Astrocyte of the spinal cord (primary cell): ENCODE data around the gene RANGAP1.

Experiments used
- DNase-seq: peaks from one replicate; pipeline ENCODE4 v3.0.0; 2011; ENCODE audit warnings: low read depth, low spot score
- H3K4me3 ChIP-seq: 2 replicates; pipeline ENCODE4 v1.5.1; 2011; ENCODE audit warnings: low read depth, mild to moderate bottlenecking, low read length, moderate library complexity
- in situ Hi-C: cut with HindIII; loops from 2 replicates; pipeline ENCODE4 v1.10.0; 2017; ENCODE audit warnings: low sequenced_read_pairs
- TF ChIP-seq, protein P1 (sequence below): IDR thresholded peaks from 2 replicates; pipeline ENCODE4 v1.5.1; 2012; ENCODE audit warnings: low read depth, mild to moderate bottlenecking, low read length, inconsistent platforms

Gene RANGAP1

DNA sequence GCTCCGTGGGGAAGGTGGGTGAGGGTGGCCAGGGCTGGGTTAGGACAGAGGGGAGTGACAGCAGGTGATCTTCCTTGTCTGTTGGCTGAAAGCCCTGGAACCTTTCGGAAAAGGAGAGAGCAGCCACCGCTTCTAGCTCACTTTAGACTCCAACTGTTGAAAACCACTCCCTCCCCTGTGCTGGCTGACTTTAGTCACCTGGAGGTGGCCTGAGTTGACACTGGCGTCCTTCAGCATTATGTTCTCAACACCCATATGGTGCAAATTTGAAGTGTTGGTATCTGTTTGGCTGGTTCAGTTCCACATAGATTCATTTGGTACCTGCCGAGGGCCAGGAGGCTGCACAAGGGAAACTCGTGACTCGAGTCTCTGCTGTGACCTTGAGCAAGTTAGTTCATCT lies 44.2 kb upstream of the RANGAP1 start:
- no peak overlapping the region for H3K4me3 ChIP-seq
- TF ChIP-seq, protein P1, sequence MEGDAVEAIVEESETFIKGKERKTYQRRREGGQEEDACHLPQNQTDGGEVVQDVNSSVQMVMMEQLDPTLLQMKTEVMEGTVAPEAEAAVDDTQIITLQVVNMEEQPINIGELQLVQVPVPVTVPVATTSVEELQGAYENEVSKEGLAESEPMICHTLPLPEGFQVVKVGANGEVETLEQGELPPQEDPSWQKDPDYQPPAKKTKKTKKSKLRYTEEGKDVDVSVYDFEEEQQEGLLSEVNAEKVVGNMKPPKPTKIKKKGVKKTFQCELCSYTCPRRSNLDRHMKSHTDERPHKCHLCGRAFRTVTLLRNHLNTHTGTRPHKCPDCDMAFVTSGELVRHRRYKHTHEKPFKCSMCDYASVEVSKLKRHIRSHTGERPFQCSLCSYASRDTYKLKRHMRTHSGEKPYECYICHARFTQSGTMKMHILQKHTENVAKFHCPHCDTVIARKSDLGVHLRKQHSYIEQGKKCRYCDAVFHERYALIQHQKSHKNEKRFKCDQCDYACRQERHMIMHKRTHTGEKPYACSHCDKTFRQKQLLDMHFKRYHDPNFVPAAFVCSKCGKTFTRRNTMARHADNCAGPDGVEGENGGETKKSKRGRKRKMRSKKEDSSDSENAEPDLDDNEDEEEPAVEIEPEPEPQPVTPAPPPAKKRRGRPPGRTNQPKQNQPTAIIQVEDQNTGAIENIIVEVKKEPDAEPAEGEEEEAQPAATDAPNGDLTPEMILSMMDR = no peak
- in situ Hi-C loops = no loop called here
- DNase-seq = no peak

DNA sequence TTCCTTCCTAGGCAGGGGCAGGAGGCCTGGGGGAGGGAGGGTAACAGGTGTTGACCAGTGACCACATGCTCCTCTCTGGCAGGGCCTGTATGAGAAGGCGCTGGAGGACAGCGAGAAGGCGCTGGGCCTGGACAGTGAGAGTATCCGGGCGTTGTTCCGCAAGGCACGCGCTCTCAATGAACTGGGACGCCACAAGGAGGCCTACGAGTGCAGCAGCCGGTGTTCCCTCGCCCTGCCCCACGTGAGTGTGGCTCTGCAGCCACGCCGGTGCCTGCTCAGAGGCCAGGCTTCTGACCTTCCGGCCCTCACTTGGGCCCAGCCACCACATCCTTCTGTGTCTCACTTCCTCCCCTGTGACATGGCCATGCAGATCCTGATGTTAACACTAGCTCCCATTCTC lies 41.1 kb upstream of the RANGAP1 start:
- DNase-seq = no peak
- H3K4me3 ChIP-seq = no peak overlapping the region
- TF ChIP-seq, protein P1 = no peak
- in situ Hi-C loops = no loop called here

DNA sequence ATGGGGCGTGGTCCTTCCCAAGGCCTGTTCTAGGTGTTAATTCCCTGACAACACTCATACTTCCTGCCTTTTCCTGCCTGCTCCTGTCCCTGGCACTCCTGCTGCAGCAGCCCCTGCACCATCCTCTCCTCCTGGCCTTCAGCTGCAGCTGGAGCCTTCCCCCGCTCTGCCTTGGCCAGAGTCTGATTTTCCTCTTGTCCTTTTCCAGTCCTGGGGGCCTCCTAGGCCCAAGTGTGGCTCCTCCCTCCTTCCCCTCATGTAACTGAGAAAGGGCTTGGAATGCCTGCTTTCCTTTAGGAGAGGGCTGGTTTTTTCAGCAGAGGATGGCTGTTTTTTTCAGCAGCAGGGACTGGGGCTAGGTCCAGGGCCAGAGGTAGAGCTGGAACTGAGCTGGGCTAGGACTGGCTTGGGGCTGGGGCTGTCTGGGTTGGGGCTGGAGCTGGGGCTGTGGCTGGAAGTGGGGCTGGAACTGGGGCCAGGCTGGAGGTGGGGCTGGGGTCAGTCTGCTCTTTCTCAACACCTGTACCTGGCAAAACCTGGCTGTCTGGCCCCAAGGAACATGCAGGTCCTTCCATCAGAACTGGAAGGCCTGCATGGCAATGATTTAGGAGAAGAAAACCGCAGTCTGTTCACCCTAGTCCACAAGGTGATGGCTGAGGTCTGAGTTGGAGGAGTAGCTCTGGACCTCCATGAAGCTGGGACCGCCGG lies 39.0 kb upstream of the RANGAP1 start:
- H3K4me3 ChIP-seq = no peak overlapping the region
- no peak for DNase-seq
- TF ChIP-seq, protein P1 = no peak
- in situ Hi-C loops = no loop called here

DNA sequence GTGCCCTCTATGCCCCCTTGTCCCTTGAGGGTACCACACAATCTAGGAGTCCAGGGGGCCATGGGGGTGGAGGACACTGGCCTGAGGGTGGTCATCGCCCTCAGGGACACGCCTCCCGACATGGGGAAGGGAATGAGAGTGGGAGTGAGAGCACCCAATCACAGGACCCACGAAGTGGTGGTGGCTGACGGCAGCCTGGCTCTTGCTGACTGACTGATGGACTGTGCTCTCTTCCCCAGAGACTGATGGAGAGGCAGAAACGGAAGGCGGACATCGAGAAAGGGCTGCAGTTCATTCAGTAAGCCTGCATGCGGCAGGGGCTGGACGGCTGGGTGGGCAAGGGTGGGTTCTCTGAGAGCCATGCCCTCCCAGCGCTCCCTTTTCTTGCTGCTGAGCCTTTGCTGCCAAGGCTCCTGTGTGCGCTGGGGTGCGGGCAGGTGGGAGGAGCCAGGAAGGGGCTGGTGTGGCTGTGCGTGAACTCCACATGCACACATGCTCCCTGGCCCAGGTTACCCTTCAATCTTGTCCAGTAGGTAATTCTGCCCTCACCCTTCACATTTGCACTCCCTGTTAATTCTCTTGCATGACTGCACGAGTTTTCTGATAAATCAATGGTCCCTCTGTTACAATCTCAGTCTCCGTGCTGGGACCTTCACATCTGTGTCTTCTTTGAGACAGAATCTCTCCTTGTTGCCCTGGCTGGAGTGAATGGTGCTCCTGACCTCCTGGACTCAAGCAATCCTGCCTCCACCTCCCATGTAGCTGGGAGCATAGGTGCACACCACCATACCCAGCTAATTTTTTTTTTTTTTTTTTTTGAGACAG lies 34.6 kb upstream of the RANGAP1 start:
- DNase-seq = no peak
- TF ChIP-seq, protein P1 = no peak
- in situ Hi-C loops = no loop called here
- no peak overlapping the region for H3K4me3 ChIP-seq

DNA sequence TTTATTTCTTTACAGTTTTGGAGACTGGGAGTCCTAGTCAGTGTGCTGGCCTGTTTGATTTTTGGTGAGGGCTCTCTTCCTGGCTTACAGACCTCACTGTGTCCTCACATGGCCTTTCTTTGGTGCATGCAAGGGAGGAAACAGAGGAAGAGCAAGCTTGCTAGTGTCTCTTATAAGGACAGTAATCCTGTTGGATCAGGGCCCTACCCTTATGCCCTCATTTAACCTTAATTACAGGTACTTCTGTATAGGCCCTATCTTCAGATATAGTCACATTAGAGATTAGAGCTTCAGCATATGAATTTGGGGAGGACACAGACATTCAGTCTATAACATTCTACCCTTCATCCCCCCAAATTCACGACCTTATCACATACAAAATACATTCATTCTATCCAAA lies 29.6 kb upstream of the RANGAP1 start:
- in situ Hi-C loops = no loop called here
- H3K4me3 ChIP-seq = no peak overlapping the region
- TF ChIP-seq, protein P1 = no peak
- DNase-seq = no peak

DNA sequence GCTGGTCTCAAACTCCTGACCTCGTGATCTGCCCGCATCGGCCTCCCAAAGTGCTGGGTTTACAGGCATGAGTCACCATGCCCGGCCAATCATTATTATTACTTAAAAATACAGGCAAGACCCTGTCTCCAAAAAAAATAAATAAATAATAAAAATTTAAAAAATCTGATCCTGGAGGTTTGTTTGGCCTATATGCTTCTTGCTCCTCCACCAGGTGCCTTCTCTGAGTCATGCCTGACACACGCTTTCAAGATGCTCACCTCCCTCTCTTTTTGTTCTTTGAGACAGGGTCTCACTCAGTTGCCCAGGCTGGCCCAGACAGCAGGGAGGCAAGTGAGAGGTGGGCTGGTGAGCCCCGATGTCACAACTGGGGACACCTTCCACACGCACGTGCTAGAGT lies 28.8 kb upstream of the RANGAP1 start:
- in situ Hi-C loops = no loop called here

More for the DNA sequence above, 28.8 kb upstream of the RANGAP1 start:
- no peak for DNase-seq
- TF ChIP-seq, protein P1 = no peak
- no peak overlapping the region for H3K4me3 ChIP-seq
